AG20443 (cell line): ENCODE results near the gene CD163L1.
"Not testable (repeated sequence)": the region's sequence is repeated elsewhere in the genome, so short reads cannot be mapped to it uniquely, and the experiment has no call there.

Experiments used
- DNase-seq: peaks from one replicate; pipeline ENCODE4 v3.0.0; 2012; ENCODE audit warnings: low spot score, mixed read lengths

CD163L1 gene

GRCh38 chr12:7444076-7444475 lies at the start of gene CD163L1:
Gene CD163L1 (minus strand): TSS chr12:7444153. CDS start chr12:7444127, 26 bp downstream.
- DNase-seq, result no peak

DNA sequence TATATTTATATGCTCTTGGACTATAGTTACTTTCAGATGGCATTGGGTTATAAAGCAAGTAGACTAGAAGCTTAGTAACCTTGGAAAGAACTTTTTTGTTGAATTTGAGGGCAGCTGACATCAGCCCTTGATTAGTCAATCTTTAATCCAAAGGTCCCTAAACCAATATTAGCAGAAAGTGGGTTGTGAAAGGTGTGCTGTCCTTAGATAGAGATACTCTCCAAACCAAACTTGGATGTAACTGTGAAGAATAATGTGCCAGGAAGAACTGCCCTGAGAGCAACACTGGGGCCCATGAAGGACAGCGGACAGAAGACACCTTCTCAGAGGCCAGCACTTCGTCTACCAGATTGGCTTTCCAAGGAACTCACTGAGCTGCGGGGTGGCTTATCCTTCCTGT lies 49.1 kb upstream of the CD163L1 start:
- DNase-seq, result no peak

GRCh38 chr12:7486512-7486911 lies 42.6 kb upstream of the CD163L1 start:
- DNase-seq, result no peak

GRCh38 chr12:7485095-7485494 lies 41.1 kb upstream of the CD163L1 start:
- peak; percentile 20 for DNase-seq

GRCh38 chr12:7483343-7483742 lies 39.4 kb upstream of the CD163L1 start:
- DNase-seq, result no peak

GRCh38 chr12:7479771-7480170 lies 35.8 kb upstream of the CD163L1 start:
- DNase-seq, result peak; percentile 25

- no peak for DNase-seq
Observed at GRCh38 chr12:7472060-7472459, 28.1 kb upstream of the CD163L1 start.

- peak; percentile 77 for DNase-seq
Observed at GRCh38 chr12:7460375-7461259, 16.7 kb upstream of the CD163L1 start.

GRCh38 chr12:7459973-7460372 lies 16.0 kb upstream of the CD163L1 start:
- DNase-seq, result no peak

DNA sequence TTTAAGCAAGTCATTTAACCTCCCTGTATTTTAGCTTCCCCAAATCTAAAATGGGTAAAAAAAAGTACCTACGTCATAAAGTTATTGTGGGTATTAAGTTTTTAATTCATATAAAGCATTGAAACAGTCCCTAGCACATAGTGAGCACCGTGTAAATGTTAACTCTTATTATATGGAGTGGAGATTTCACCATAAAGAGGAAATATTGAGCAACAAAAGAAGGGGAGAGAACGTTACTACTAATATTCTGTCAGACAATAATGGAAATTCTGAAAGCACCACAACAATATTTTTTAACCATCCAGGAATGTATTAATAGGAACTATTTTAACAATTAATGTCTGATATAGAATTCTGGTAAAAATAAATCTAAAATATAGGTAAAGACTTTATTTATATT lies 7.8 kb upstream of the CD163L1 start:
- no peak for DNase-seq

- DNase-seq, result no peak
Observed at GRCh38 chr12:7450667-7451066, 6.7 kb upstream of the CD163L1 start.

GRCh38 chr12:7448099-7448498 lies 4.1 kb upstream of the CD163L1 start:
- no peak for DNase-seq

DNA sequence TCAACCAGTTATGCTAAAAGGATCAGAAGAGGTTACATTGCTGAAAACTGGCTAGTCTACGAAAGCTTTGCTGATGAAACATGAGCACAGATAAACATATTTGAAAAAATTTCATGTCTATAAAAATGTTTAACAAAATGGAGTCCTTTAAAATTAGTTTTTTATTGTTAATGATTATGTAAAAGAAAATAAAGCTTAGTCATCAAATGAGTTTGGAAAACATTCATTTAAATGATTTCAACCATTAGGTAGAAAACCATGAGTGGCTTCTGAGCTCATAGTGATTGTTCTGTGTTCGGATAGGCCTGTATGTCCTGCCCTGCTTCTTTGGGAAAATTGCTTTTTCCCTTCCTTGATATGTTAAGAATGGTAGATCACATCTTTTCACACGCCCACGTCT lies 584 bp upstream of the CD163L1 start:
- no peak for DNase-seq

GRCh38 chr12:7441216-7441615 lies 2.7 kb downstream of the CD163L1 start:
- peak; percentile 8 for DNase-seq

- peak; percentile 66 for DNase-seq
Observed at GRCh38 chr12:7439579-7440505, 4.1 kb downstream of the CD163L1 start.

GRCh38 chr12:7438291-7438995 lies 5.5 kb downstream of the CD163L1 start:
- DNase-seq, result not testable (repeated sequence)

DNA sequence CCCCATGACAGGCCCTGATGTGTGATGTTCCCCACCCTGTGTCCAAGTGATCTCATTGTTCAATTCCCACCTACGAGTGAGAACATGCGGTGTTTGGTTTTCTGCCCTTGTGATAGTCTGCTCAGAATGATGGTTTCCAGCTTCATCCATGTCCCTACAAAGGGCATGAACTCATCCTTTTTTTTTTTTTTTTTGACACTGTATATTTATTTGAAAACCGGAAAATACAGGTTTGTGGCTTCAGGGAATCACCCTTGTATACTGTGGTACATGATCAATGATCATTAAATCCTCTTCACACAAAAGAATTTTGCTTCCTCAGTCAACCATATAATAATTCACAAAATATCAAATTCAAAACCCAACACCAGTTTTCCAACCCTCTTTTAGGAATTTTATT lies 6.5 kb downstream of the CD163L1 start:
- DNase-seq, result not testable (repeated sequence)

- no peak for DNase-seq
Observed at GRCh38 chr12:7434670-7435069, 9.3 kb downstream of the CD163L1 start.

GRCh38 chr12:7433276-7433822 lies 10.6 kb downstream of the CD163L1 start:
- peak; percentile 56 for DNase-seq

- peak; percentile 18 for DNase-seq
Observed at GRCh38 chr12:7431993-7432685, 11.8 kb downstream of the CD163L1 start.

- DNase-seq, result no peak
Observed at GRCh38 chr12:7411343-7411742, 32.6 kb downstream of the CD163L1 start.
